SHP77 treated with DMSO at 0.1 percent for 48 hours (cell line): ENCODE measurements around the gene DHRS7B.

Experiments used
- DNase-seq: peaks from one replicate; lab custom pipeline; 2025; lab: John Stamatoyannopoulos, UW

DHRS7B gene

GRCh38 chr17:21157586-21158370 lies 31.0 kb downstream of the DHRS7B start:
- DNase-seq, result no peak

GRCh38 chr17:21160401-21160800 lies 33.6 kb downstream of the DHRS7B start:
- DNase-seq, result no peak

- DNase-seq, result no peak
Measured at GRCh38 chr17:21161498-21162393, 35.0 kb downstream of the DHRS7B start.

GRCh38 chr17:21162394-21162775 lies 35.6 kb downstream of the DHRS7B start:
- no peak for DNase-seq

- no peak for DNase-seq
Measured at GRCh38 chr17:21163101-21163500, 36.3 kb downstream of the DHRS7B start.

- DNase-seq, result no peak
Measured at GRCh38 chr17:21164216-21164615, 37.5 kb downstream of the DHRS7B start.

- no peak for DNase-seq
Measured at GRCh38 chr17:21164620-21165019, 37.9 kb downstream of the DHRS7B start.

GRCh38 chr17:21165922-21166594 lies 39.3 kb downstream of the DHRS7B start:
- DNase-seq, result no peak

GRCh38 chr17:21166595-21167210 lies 39.9 kb downstream of the DHRS7B start:
- DNase-seq, result no peak

GRCh38 chr17:21167303-21167702 lies 40.5 kb downstream of the DHRS7B start:
- no peak for DNase-seq

GRCh38 chr17:21168555-21168865 lies 41.7 kb downstream of the DHRS7B start:
- no peak for DNase-seq

- DNase-seq, result no peak
Measured at GRCh38 chr17:21169496-21169895, 42.7 kb downstream of the DHRS7B start.

- DNase-seq, result no peak
Measured at GRCh38 chr17:21170809-21171208, 44.0 kb downstream of the DHRS7B start.

GRCh38 chr17:21171309-21171922 lies 44.7 kb downstream of the DHRS7B start:
- DNase-seq, result no peak

GRCh38 chr17:21171970-21172510 lies 45.3 kb downstream of the DHRS7B start:
- DNase-seq, result no peak

GRCh38 chr17:21172846-21173245 lies 46.1 kb downstream of the DHRS7B start:
- no peak for DNase-seq

GRCh38 chr17:21173543-21173942 lies 46.8 kb downstream of the DHRS7B start:
- DNase-seq, result no peak

GRCh38 chr17:21174186-21174585 lies 47.4 kb downstream of the DHRS7B start:
- no peak for DNase-seq

- DNase-seq, result no peak
Measured at GRCh38 chr17:21174713-21175112, 47.9 kb downstream of the DHRS7B start.

GRCh38 chr17:21176773-21177395 lies 50.1 kb downstream of the DHRS7B start:
- DNase-seq, result no peak

- no peak for DNase-seq
Measured at GRCh38 chr17:21177401-21177800, 50.6 kb downstream of the DHRS7B start.
